ENCODE data around the gene PYCR2.

The PYCR2 gene

DNA sequence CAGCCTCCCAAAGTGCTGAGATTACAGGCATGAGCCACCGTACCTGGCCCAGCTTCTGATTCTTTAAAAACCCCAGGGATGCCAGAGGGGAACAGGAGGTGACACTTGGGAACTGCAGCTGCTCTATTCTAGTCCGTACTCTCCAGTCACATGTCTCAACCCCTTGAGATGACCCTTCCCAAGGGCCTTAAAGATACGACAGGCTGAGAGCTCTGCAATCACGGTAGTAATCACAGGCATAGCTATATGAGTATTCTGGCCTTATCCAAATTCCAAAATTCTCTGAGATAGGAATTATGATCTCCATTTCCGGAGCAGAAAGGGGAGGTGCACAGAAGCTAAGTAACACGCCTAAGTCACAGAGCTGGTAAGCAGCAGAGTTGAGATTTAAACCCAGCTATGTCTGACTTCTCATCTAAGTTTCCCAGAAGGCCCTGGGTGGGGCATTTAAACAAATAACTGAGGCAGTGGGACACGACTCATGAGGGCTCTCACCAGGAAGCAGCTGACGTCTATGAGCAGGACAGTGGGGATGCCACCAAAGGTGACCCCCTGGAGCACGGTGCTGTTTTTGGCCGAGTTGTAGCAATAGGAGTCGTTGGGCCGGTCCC is 47.0 kb downstream of the PYCR2 start:
- FAIRE-seq = no peak
- DNase-seq (ENCODE audit: insufficient read length, low spot score) = no peak
- TF ChIP-seq POLR2A (IDR thresholded peaks at IDR 0.05; ENCODE audit: low read depth, low read length) = no peak

DNA sequence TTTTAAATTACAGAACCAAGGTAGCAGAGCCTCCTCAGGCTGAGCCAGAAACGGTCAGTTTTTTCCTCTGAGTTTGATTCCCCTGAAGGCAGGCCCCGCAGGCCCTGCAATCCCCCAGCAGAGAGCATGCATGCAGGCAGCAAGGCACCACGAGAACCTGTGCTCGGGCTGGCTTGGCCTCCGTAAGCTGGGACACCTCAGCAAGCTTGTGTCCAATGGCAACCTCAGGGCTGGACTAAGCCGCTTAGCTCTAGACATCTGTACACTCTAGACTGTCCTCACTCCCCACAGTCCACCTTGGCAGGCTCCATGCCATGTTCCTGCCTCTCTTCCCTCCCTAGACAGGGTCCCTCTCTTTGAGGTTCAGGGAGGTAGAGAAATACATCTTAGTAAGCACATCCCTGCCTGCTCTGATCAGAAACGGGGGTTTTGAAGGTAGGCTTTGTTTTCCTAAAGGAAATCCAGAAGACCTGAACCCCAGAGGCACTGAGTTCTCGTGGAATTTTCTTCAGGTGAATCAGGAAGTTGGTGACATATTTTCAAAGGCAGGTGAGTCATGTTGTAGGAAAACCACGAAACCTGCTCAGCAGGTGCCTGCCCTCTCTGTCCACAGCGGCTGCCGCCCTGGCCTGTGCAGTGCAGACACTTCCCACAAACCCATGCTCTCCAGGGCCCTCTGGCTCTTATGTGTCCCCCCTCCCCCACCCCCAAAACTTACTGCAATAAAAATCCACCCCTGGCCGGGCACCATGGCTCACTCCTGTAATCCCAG is 48.8 kb downstream of the PYCR2 start:
- DNase-seq (ENCODE audit: insufficient read length, low spot score) = no peak

DNA sequence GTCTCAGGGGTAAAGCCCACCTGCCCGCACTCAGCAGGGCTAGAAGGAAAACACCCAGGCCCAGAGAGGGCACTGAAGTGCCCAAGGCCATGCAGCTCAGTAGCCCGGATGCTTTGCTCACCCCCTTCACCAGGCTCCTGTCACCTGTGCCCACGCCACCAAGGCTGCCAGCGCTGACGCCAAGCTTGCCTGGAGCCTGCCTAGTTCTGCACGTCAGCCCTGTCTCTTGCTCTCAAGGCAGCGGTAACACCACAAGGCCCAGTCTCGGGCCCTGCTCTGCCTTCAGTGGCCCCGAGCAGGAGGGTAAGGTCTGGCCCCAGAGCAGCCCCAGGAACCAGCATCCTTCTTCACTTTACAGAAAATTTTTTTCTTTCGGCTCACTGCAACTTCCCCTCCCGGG is 49.6 kb downstream of the PYCR2 start:
- TF ChIP-seq POLR2A (IDR thresholded peaks at IDR 0.05; ENCODE audit: low read depth, low read length) = no peak
- no peak for DNase-seq (ENCODE audit: insufficient read length, low spot score)
- no peak for FAIRE-seq

More for the DNA sequence above, 48.8 kb downstream of the PYCR2 start:
- FAIRE-seq = no peak
- no peak for TF ChIP-seq POLR2A (IDR thresholded peaks at IDR 0.05; ENCODE audit: low read depth, low read length)

DNA sequence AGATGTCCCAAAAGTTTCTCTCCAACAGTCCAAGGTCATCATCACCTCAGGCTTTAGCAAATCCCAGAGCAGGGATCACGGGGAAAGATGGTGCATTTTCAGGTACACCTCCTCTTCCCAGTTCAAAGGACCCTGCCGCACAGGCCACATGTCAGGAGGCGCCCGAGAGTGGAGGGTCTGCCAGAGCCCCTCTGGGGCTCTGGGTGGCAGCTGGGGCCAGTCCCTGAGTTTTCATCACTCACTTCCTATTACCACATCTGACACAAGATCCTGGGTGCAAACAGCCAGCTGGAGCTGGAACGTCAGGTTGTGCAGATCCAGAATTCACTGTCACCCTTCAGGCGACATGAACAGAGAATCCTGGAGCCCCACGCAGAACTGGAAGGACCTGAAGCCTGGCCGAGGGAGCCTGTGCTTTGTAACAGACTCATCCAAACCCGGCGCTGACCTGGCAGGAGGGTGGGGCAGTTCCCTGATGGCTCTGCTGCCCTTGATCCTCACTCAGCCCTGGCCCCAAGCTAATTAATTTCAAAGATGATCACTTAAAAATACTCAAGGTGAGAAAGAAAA is 50.7 kb downstream of the PYCR2 start:
- DNase-seq (ENCODE audit: insufficient read length, low spot score) (no peak), FAIRE-seq (no peak)
- no peak for TF ChIP-seq POLR2A (IDR thresholded peaks at IDR 0.05; ENCODE audit: low read depth, low read length)

DNA sequence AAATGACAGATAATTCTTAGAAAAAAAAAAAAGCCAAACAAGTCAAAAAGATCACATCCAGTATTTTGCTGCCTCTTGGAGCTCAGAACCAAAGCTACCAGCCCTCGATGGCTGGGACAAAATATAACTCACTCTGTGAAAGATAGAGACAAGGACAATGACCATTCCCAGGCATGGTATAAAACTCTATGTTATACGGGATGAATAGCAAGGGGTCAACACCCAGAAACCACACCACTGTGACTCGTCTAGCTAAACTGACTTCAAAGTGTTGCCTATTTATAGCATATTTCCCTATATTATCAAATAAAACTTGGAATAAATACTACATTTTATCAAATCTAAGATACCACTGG is 52.0 kb downstream of the PYCR2 start:
- FAIRE-seq = no peak
- no peak for DNase-seq (ENCODE audit: insufficient read length, low spot score)
- TF ChIP-seq POLR2A (IDR thresholded peaks at IDR 0.05; ENCODE audit: low read depth, low read length) = no peak

DNA sequence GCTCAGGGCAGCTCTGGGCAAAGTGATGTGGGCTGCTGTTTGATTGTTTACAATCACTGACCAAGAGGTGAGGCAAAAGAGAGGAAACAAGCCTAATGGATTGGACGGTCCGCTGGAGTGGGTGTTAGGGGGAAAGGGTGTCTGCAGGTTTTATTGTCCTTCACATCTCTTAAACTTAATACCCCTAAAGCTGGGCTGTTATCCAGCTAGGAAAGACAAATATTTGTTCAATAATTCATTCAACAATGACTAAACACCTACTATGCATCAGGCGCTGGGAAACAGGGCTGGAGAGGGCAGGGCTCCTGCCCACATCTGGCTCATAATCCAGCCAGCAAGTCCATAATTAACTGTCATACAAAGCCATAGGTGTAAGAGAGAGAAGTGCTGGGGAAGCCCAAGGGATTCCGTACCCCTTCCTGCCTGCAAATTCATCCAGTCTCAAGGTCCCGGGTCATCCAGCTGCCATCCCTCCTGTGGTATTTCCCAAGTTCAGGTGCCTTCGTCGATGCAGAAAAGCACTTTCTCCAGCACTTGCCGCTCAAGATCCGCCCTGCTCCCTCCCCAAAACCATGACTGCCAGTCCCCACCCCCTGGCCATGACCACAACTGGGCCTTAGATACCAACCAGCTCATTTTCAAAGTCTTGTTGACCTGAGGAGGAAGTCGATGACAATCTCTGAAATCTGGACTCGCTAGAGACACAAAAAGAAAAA is 52.5 kb downstream of the PYCR2 start:
- DNase-seq (ENCODE audit: insufficient read length, low spot score) (no peak), FAIRE-seq (no peak)
- TF ChIP-seq POLR2A (IDR thresholded peaks at IDR 0.05; ENCODE audit: low read depth, low read length) = no peak

DNA sequence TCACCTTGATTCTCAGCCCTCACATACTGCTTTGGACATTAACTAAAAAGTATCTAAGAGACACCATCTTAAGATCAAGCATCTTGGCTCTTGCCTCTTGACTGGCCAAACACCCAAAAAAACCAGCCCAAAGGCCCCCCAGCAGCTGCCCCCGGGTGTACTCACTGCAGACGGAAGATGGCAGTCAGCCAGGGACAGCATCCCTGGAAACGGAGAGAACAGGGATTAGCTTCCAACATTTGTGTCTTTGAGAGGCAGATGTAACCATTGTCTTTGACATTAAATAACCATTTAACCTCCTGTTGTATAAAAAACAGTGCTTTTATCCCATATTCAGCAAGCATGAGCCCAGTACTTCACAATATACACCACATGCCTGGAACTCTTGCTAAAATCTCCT is 53.1 kb downstream of the PYCR2 start:
- DNase-seq (ENCODE audit: insufficient read length, low spot score) (no peak), FAIRE-seq (no peak)
- TF ChIP-seq POLR2A (IDR thresholded peaks at IDR 0.05; ENCODE audit: low read depth, low read length) = no peak

Data from H54 (cell line).